NK-92 (cell line): ENCODE measurements around the gene SLBP.

ENCODE experiments used
- DNase-seq: peaks from one replicate; lab custom pipeline; 2025; ENCODE audit not compliant: unreplicated experiment; lab: John Stamatoyannopoulos, UW

Gene SLBP

DNA sequence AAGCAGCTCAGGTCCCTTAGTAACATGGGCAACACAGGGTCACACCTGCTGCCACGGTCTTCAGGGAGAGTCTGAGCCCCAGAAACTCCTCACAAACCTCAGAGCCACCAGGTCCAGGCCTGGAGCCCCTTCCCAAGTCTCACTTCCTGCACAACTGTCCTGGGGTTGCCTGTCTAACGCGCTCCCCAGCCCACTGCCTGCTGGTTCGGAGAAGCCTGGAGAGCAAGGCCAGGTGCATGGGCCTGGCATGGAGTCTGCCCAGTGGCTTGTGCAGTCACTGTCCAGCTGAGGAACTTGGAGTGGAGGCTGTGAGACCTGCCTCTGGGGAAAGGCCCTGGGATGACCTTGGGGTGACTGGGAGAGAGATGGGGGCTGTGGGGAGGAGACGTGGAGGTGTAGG lies 56.0 kb downstream of the SLBP start:
- no peak for DNase-seq

DNA sequence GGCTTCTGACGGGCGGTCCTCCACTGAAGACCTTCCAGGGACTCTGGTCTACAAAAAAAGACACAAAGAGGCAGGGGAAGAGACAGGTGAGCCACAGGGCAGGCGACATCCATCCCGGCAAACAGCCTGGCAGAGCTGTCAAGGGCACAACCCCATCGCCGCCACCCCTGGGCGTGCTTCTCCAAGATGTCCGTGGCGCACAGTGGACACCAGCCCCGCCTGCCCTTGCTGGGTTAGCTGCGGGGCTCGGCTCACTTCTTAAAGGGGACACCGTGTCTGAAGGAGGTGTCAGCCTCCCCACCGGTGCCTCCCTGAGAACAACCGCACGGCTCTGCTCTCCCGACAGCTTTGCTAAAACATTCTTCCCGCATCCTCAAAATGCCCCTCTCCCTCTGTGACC lies 56.4 kb downstream of the SLBP start:
- DNase-seq: no peak

DNA sequence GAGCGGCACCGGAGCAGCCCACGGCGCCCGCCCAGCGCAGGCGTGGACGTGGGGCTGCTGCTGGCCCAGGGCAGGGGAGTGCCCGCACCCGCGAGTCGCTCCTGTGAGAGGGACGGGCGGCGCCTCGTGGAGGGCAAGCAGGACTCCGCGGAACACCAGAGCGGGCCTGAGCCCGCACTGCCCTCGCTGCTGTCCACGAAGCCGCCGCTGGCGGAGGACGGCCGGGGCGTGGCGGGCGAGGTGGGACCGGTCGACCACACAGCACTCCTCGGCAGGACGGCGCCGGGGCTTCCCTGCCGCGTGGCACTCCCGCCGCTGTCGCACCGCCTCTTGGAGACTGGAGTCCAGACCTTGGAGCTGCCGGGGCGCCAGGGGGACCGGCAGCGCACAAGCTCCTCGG lies 57.0 kb downstream of the SLBP start:
- DNase-seq: no peak

DNA sequence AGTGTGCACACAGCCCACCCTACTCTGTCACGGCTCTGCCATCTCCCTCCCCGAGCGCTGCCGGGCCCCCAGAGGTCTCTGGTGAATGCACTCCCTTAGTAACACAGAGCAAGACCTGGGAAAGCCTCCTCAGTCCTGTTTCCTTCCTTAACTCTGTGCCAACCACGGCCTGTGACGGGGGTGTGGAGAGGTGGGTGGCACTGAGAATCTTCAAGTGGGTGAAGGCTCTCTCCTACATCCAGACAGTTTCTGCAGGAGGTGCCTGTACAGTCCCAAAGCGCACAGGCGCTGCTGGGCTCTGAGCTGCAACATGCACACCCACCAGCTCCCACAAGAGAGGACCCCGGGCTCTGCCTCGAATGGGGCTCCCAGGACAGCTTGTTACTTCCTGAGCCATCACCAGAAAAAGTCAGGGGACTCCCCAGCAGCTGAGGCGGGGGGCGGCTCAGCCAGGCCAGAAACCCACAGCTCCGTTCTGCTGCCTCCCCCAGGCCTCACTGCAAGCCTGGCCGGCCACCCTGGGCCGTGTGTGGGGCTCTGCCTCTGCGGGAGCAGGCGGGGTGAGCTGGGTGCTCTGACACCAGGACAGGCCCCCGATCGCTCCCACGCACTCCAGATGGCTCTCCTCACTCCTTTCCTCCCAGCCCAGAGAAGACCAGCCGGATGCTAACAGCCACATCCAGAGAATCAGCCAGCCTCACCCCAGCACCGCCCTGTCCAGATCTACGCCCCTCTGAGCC lies 57.7 kb downstream of the SLBP start:
- no peak for DNase-seq

DNA sequence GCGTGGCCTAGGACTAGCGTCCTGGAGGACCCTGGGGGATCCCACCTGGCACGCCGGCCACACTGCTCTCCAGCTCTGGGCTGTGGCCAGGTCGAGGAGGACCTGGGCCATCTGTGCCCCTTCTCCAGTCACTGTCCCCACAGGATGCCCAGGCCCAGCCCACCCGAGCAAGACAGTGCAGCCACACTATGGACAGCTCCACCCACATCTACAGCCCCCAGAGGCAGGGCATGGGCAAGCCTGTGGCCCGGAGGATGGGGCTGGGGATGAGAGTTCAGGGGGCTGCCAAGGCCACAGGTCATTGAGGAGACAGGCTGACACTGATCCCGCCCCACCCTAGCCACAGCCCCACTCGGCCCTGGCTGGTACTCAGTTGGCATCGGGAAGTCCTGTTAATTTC lies 58.3 kb downstream of the SLBP start:
- no peak for DNase-seq

DNA sequence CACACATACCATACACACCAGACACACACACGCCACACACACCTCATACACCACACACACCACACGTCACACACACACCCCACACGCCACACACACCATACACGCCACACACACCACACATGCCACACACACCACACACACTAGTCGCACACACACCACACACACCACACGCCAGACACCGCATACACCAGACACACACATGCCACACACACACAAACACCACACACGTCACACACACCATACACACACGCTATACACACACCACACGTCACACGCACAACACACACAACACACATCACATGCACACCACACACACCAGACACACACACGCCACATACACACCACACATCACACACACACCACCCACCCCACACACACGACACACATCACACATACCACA lies 60.0 kb downstream of the SLBP start:
- no peak for DNase-seq

DNA sequence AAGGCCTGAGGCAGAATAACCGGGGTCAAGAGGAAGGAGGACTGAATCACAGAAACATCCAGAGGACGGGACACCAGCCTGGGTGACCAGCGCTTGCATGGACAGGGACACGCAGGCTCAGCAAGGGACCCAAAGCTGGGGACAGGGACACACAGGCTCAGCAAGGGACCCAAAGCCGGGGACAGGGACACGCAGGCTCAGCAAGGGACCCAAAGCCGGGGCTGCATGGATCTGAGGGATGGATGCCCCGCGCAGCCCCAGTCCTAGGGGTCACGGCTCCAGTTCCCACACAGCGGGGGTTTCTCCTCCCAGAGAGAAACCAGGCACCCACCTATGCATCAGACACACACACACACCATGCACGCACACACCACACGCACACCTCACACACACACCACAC lies 60.5 kb downstream of the SLBP start:
- DNase-seq: no peak

DNA sequence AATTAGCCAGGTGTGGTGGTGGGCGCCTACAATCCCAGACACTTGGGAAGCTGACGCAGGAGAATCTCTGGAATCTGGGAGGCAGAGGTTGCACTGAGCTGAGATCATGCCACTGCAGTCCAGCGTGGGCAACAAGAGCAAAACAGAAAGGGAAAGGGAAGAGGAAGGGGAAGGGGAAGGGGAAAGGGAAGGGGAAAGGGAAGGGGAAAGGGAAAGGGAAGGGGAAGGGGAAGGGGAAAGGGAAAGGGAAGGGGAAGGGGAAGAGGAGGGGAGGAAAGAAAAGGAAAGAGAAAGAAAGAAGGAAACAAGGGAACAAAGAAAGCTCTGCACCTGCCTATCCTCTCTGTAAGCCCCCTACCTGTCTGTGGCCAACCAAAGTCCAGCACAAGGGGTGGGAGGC lies 63.2 kb downstream of the SLBP start:
- no peak for DNase-seq

DNA sequence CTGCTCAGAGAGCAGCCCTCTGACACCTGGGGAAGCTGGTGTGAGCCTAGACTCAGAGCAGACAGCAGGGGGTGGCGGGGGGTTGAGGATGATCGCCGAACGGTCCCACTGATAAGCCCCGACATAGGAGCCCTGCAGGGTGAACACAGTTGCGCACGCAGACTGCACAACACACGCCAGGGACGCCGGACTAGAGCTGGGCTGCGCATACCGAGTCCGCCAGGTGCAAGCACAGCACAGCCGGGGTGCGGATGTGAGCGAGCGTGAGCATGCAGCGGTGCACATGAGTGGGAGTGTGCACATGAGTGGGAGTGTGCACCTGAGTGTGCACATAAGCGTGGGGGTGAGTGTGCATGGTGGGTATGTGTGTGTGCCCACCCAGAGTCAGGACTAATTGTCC lies 64.7 kb downstream of the SLBP start:
- DNase-seq: no peak

DNA sequence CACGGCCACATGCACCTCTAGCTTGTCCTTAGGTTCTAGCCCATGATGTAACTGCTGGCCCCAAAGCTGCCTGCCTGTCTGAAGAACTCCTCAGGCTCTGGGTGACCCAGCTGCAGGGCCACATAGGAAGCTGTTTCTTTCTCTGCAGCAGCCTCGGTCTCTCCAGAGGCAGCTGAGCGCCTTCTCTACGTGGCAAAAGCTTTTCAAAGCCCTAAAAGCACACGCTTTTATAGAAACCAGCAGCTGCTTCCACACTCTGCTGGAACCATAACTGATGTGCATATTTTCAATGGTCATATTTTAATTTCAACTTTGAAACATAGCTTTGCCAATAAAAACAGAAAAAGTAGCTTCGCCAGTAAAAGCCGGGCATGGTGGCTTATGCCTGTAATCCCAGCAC lies 65.4 kb downstream of the SLBP start:
- DNase-seq: no peak

DNA sequence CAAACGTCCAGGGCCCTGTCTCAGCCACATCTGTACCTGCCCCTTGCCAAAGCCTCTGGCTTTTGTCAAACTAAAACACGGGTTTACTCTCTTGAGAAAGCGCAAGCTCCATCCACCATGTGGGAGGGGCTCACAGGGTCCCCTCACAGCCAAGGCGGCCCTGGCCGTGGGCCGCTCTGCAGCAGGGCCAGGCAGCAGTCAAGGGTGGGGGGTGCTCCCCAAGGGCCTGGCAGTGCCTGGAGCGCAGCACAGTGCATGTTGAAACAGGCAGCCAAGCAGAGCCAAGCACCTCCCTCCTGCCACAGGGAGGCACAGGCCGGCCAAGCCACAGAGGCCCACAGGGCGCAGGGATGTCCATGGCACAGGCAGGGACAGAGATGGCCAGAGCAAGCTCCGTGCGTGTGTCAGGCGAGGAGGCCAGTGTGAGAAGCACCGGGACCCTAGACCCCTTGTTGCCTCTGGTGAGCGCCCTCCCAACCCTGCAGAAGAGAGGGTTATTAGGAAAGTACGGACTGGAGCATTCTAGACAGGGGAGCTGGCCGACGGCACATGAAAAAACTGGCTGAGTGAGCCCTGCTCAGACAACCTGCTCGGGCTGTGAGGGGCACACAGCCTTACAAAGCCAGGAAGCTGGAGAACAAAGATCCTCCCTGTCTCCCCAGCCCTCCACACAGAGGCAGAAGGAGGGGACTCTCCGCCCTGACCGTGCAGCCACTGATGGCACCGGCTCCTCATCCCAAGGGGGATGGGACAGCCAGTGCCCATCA lies 67.0 kb downstream of the SLBP start:
- no peak for DNase-seq

DNA sequence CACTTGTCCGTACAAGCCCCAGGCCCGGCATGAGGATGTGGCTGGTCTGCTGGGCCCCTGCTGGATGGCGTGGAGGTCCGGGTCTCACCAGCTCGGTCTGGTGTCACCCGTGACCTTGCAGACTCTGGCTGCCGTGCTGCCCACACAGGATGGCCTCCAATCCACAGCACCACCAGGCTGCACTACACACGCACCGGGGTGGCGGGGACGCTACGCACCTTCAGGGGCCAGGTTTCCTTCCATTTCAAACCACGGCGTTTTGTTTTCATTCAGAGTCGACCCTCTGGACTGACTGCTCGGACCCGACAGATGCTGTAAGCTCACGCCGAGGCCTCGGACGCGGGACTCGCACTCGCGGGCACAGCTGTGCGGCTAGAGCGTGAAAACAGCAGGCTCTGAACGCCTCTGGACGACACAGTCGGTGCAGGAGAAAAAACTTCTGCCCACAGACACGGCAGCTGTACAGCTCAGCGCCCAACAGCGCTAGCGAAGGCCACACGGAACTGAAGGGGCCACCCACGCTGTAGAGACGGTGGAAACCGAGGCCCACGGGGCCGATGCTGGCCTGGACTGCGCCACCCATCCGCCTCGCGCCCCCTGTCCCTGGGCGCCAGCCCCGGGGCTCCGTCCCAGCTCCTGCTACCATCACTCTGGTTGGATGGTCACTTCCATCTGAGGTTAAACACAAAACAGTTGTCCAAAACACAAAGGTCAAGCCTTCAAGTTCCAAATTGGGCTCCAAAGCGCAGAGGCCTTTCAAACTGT lies 68.0 kb downstream of the SLBP start:
- no peak for DNase-seq
